HEK293 (cell line): ENCODE measurements around the gene C1QL3.

ENCODE experiments used
- CTCF ChIA-PET: fragments of 350-600 bp; formaldehyde crosslinking; extraction: SDS; loops from one replicate; lab custom pipeline; 2021; ENCODE audit warnings: antibody characterized with exemption; lab: Yijun Ruan, JAX
- POLR2A ChIA-PET: fragments of 300-600 bp; formaldehyde crosslinking; extraction: SDS; loops from one replicate; lab custom pipeline; 2020; ENCODE audit warnings: antibody characterized with exemption, inconsistent platforms; lab: Yijun Ruan, JAX
- H3K27ac ChIP-seq: fragments of 200-500 bp; sonication (Bioruptor generic); 2 replicates; pipeline ENCODE4 v1.5.1; 2014; ENCODE audit warnings: low read depth, low read length, control low read depth, inconsistent platforms; ENCODE audit errors: extremely low read depth
- H3K36me3 ChIP-seq, 2 experiments: fragments of 200-500 bp in 1 of 2; sonication (Bioruptor generic) in 1 of 2; 1 replicate in 1 of 2; 2 replicates in 1 of 2; pipeline ENCODE4 v1.5.1; 2014 to 2017; ENCODE audit warnings: inconsistent platforms in 2 of 2, low read length in 2 of 2; ENCODE audit not compliant: control insufficient read depth in 2 of 2, insufficient read depth in 1 of 2
- H3K4me1 ChIP-seq: fragments of 200-500 bp; sonication (Bioruptor generic); 2 replicates; pipeline ENCODE4 v1.5.1; 2014; ENCODE audit warnings: mild to moderate bottlenecking, low read length, inconsistent platforms; ENCODE audit not compliant: control insufficient read depth, insufficient read depth
- H3K4me3 ChIP-seq: 2 replicates; pipeline ENCODE4 v1.5.1; 2011; ENCODE audit warnings: low read depth, mild to moderate bottlenecking, control low read depth, low read length, moderate library complexity
- H3K9me3 ChIP-seq: fragments of 200-500 bp; sonication (Bioruptor generic); 2 replicates; pipeline ENCODE4 v1.5.1; 2014; ENCODE audit warnings: low read depth, low read length, inconsistent platforms; ENCODE audit not compliant: control insufficient read depth, insufficient read depth
- ATF2 ChIP-seq: fragments of 450-650 bp; formaldehyde crosslinking; IDR thresholded peaks from 2 replicates; pipeline ENCODE4 v1.5.1; 2016; ENCODE audit warnings: missing biosample characterization, missing genetic modification characterization, low read depth
- EGR2 ChIP-seq: fragments of 450-650 bp; formaldehyde crosslinking; IDR thresholded peaks from 2 replicates; pipeline ENCODE4 v1.5.1; 2016; ENCODE audit warnings: low read depth, missing biosample characterization, missing genetic modification characterization
- HOXD13 ChIP-seq: sonication (generic); formaldehyde crosslinking; IDR thresholded peaks from 2 replicates; pipeline ENCODE4 v1.8.0; 2022; ENCODE audit warnings: missing genetic modification reagents, borderline replicate concordance
- SETDB1 ChIP-seq: IDR thresholded peaks from one replicate; pipeline ENCODE4 v1.6.1; 2017; ENCODE audit warnings: mild to moderate bottlenecking, low read length, moderate library complexity, mixed read lengths; ENCODE audit not compliant: insufficient read length
- TRIM28 ChIP-seq: IDR thresholded peaks from 2 replicates; pipeline ENCODE4 v1.6.1; 2011; ENCODE audit warnings: low read length, control low read depth, borderline replicate concordance
- WT1 ChIP-seq: fragments of 450-650 bp; formaldehyde crosslinking; IDR thresholded peaks from 2 replicates; pipeline ENCODE4 v1.5.1; 2016; ENCODE audit warnings: missing biosample characterization, missing genetic modification characterization
- ZBTB17 ChIP-seq: fragments of 450-650 bp; formaldehyde crosslinking; IDR thresholded peaks from 2 replicates; pipeline ENCODE4 v1.5.1; 2016; ENCODE audit warnings: missing biosample characterization, missing genetic modification characterization
- ZNF169 ChIP-seq: fragments of 450-650 bp; formaldehyde crosslinking; IDR thresholded peaks from 2 replicates; pipeline ENCODE4 v1.5.1; 2016; ENCODE audit warnings: missing biosample characterization, missing genetic modification characterization
- ZNF184 ChIP-seq: fragments of 450-650 bp; IDR thresholded peaks from 2 replicates; pipeline ENCODE4 v1.5.1; 2018; ENCODE audit warnings: missing biosample characterization, mild to moderate bottlenecking, missing genetic modification characterization
- ZNF2 ChIP-seq: fragments of 450-650 bp; formaldehyde crosslinking; IDR thresholded peaks from 2 replicates; pipeline ENCODE4 v1.5.1; 2016; ENCODE audit warnings: missing biosample characterization, missing genetic modification characterization
- ZNF202 ChIP-seq: fragments of 450-650 bp; formaldehyde crosslinking; IDR thresholded peaks from 2 replicates; pipeline ENCODE4 v1.5.1; 2016; ENCODE audit warnings: missing biosample characterization, missing genetic modification characterization, borderline replicate concordance
- ZNF248 ChIP-seq: fragments of 450-650 bp; formaldehyde crosslinking; IDR thresholded peaks from 2 replicates; pipeline ENCODE4 v1.5.1; 2017; ENCODE audit warnings: missing biosample characterization, missing genetic modification characterization
- ZNF366 ChIP-seq: fragments of 450-650 bp; formaldehyde crosslinking; conservative IDR thresholded peaks from 2 replicates; pipeline ENCODE4 v1.5.1; 2016; ENCODE audit warnings: missing biosample characterization, missing genetic modification characterization
- ZNF529 ChIP-seq: fragments of 450-650 bp; formaldehyde crosslinking; IDR thresholded peaks from 2 replicates; pipeline ENCODE4 v1.5.1; 2017; ENCODE audit warnings: missing genetic modification characterization, missing biosample characterization; ENCODE audit not compliant: insufficient replicate concordance
- ZNF555 ChIP-seq: fragments of 450-650 bp; formaldehyde crosslinking; conservative IDR thresholded peaks from 2 replicates; pipeline ENCODE4 v1.5.1; 2017; ENCODE audit warnings: missing biosample characterization, mild to moderate bottlenecking, missing genetic modification characterization, inconsistent platforms
- ZNF571 ChIP-seq: fragments of 450-650 bp; formaldehyde crosslinking; IDR thresholded peaks from 2 replicates; pipeline ENCODE4 v1.5.0; 2017; ENCODE audit warnings: missing biosample characterization, missing genetic modification characterization
- ZNF580 ChIP-seq: fragments of 450-650 bp; formaldehyde crosslinking; IDR thresholded peaks from 2 replicates; pipeline ENCODE4 v1.5.1; 2016; ENCODE audit warnings: missing biosample characterization, missing genetic modification characterization
- ZNF585B ChIP-seq: fragments of 450-650 bp; formaldehyde crosslinking; IDR thresholded peaks from 2 replicates; pipeline ENCODE4 v1.5.1; 2016; ENCODE audit warnings: missing biosample characterization, missing genetic modification characterization
- ZNF777 ChIP-seq: fragments of 450-650 bp; formaldehyde crosslinking; IDR thresholded peaks from 2 replicates; pipeline ENCODE4 v1.5.1; 2017; ENCODE audit warnings: missing biosample characterization, missing genetic modification characterization, borderline replicate concordance

Gene C1QL3

GRCh38 chr10:16520900-16521299, 779 bp downstream of the C1QL3 start (continued):
- TF ChIP-seq HOXD13 (CRISPR knock-in tag), result no peak
- TF ChIP-seq TRIM28, result no peak
- TF ChIP-seq ZBTB17 (tag by site-specific recombination), result no peak
- TF ChIP-seq ZNF585B (tag by site-specific recombination), result no peak
- TF ChIP-seq ZNF529 (tag by site-specific recombination), result no peak
- TF ChIP-seq ATF2, result no peak
- no peak for TF ChIP-seq ZNF202 (tag by site-specific recombination)
- TF ChIP-seq WT1, result no peak
- TF ChIP-seq ZNF555, result no peak
- no peak for TF ChIP-seq ZNF2 (tag by site-specific recombination)
- no peak for TF ChIP-seq ZNF169
- TF ChIP-seq ZNF184, result no peak

GRCh38 chr10:16519908-16520861, 1.5 kb downstream of the C1QL3 start:
- CTCF ChIA-PET, result interaction anchor here (0.6 to 2.8 kb wide), 2 partner anchors 48 to 618 kb away, joined by 4 to 20 read pairs; no protein-coding TSS in a partner anchor
- no peaks in the 10 kb centered on the region for H3K36me3 ChIP-seq
- H3K27ac ChIP-seq, result no peak overlapping the region
- no peaks in the 10 kb centered on the region for H3K4me1 ChIP-seq
- TF ChIP-seq EGR2 (tag by site-specific recombination), result no peak
- no peak for TF ChIP-seq ZNF571 (tag by site-specific recombination)
- TF ChIP-seq SETDB1, result no peak
- no peak for TF ChIP-seq ZNF580
- no peak for TF ChIP-seq ZNF366 (tag by site-specific recombination)
- no peak for TF ChIP-seq ZNF248
- TF ChIP-seq, all 188 proteins: peak for 0
- POLR2A ChIA-PET, result no interaction called here
- Histone ChIP-seq H3K9me3 (no peaks in the 10 kb centered on the region), H3K4me3 (peak overlapping the region; percentile 36)

GRCh38 chr10:16519250-16519907, 2.3 kb downstream of the C1QL3 start:
- ChIA-PET POLR2A (no interaction called here), CTCF (interaction anchor here (0.6 to 2.8 kb wide), 5 partner anchors 26 to 620 kb away, joined by 3 to 20 read pairs (median 4); no protein-coding TSS in a partner anchor)
- Histone ChIP-seq H3K36me3 (no peaks in the 10 kb centered on the region), H3K4me3 (no peak overlapping the region), H3K27ac (no peak overlapping the region), H3K9me3 (no peaks in the 10 kb centered on the region), H3K4me1 (no peaks in the 10 kb centered on the region)
- no peak for TF ChIP-seq ZNF777
